HG02943 (cell line): ENCODE results near the gene EYA3.

Source experiments
- ATAC-seq: cut with Tn5 transposase; IDR thresholded peaks from one replicate; pipeline ENCODE4 v1.9.1; 2021; ENCODE audit warnings: mild to moderate bottlenecking, low read depth, moderate library complexity; ENCODE audit not compliant: unreplicated experiment

The EYA3 gene

GRCh38 chr1:27973771-27974416, 114.5 kb downstream of the EYA3 start:
- ATAC-seq, result no peak

DNA sequence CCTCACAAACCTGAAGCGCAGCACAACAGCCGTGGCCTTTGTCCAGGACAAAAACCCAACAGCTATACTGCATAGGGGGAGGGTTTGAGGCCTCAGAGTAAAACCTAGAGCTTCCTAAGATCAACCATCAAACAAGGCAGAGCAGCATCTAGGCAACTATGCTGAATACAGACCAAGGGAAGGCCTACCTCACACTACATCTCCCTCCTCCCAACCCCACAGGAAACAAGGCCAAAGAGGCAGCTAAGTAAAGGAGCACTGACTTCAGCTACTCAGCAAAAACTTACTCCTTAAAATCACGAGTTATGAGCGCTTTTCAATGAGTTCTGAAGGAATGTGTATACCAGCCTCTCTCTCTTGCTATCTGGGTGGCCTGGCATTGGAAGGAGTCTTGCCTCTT, 116.3 kb downstream of the EYA3 start:
- ATAC-seq, result no peak

GRCh38 chr1:27971674-27972073, 116.7 kb downstream of the EYA3 start:
- no peak for ATAC-seq

DNA sequence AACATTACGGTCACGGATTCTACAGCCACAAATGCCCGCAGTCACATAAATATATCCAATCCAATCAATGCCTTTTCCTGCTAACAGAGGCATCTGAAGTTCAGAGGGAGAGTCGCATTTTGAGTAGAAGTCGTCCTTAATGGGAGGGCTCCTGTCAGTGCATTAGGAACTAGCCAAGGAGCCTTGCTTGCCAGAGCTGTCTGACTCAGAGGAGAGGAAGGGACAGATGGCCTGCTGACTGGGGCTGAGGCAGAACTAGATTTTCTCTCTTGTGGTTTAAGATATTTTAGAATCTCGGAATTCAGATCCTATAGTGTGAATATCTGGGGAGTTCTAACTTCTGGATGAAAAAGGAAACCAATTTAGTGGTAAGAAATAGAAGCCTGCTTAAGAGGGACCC, 118.0 kb downstream of the EYA3 start:
- ATAC-seq, result no peak

- no peak for ATAC-seq
Observed at GRCh38 chr1:27968692-27969091, 119.7 kb downstream of the EYA3 start.

GRCh38 chr1:27967884-27968466, 120.4 kb downstream of the EYA3 start:
- no peak for ATAC-seq

DNA sequence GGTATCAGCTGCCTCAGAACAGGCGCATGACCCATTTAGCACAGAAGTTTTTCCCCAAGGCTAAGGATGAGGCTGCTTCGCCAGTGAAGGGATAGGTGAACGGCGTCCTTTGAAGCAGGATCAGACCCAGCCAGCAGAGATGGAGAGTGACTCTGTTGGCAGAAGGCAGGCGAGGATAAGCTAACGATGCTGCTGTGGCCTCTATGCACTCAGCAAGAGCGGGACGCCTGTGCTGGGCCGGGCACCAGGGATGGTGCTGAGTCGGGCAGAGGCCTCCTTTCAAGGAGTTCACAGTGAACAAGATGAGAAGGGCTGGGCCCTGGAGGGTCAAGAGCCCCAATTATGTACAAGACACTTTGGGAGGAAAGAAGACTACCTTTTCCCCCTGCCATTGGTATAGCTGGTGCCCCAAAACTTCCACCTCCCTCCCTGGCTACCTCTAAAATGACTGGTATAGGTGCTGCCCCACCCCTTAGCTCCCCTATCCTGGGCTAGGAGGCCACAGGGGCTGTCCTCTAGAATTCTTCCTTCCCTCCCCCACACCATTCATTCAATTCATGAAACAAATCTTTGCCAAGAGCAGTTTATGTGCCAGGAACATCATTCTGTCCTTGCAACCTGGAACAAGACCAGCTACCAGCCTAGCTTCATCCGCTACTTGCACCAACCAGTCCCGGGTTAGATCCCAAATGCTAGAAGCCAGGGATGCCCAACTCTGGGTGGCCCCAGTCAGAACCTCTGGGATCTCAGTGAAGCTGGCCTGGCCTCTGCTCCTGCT, 121.1 kb downstream of the EYA3 start:
- no peak for ATAC-seq

GRCh38 chr1:27966402-27967105, 121.9 kb downstream of the EYA3 start:
- no peak for ATAC-seq

GRCh38 chr1:27963393-27963792, 125.0 kb downstream of the EYA3 start:
- no peak for ATAC-seq

DNA sequence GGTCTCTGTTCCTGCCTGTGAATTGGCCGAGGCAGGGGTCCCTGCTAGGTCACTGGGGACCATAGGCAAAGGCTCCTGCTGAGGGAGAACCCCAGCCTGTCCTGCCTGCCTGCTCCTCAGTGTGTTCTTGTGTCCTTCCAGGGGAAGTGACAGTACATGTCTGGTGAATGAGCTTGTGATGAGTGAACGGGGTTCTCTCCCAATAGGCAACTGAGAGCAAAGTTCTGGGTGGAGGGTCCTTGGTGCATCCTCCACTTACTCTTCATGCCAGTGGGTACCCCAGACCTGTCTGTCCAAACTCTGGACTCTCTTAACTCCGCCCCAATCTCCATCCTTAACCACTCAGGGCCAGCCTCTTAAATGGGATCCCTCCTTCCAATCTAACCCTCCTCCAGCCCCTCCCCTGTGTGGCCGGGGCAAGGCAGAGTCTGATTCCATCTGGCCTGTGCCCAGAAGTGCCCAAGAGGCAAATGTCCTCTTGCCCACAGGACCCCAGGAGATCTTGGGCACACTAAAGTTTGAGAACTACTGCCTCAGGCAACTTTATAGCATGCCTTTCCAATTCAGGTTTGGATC, 126.7 kb downstream of the EYA3 start:
- ATAC-seq, result no peak

GRCh38 chr1:27960762-27961645, 127.4 kb downstream of the EYA3 start:
- ATAC-seq, result no peak

GRCh38 chr1:27959792-27960603, 128.4 kb downstream of the EYA3 start, which contains the start of gene XKR8:
Gene XKR8, plus strand, starts transcription at chr1:27959973. Its CDS starts 97 bp downstream, at chr1:27960070.
- ATAC-seq, result no peak

- no peak for ATAC-seq
Observed at GRCh38 chr1:27958513-27958912, 129.9 kb downstream of the EYA3 start.

- no peak for ATAC-seq
Observed at GRCh38 chr1:27957655-27958054, 130.8 kb downstream of the EYA3 start.

GRCh38 chr1:27956761-27957160, 131.6 kb downstream of the EYA3 start:
- ATAC-seq, result no peak

DNA sequence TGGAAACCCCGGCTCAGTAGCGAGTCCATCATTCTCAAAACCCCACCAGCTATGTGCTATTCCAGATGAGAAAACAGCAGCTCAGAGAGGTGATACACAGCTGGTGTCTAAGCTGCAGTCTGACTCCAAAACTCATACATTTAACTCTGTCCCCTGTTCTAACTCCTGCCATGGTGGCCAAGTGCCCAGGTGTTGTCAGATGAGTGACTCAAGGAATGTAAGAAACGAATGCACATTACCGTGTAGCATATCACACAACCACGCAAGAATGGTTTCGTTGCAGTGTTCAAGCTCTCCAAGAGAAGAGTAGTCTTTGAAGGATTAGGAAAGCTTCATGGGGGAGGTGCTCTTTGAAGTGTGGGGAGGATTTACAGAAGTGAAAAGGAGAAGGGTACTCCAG, 133.3 kb downstream of the EYA3 start:
- ATAC-seq, result no peak

GRCh38 chr1:27954186-27954585, 134.2 kb downstream of the EYA3 start:
- no peak for ATAC-seq

- ATAC-seq, result no peak
Observed at GRCh38 chr1:27952147-27952546, 136.3 kb downstream of the EYA3 start.

DNA sequence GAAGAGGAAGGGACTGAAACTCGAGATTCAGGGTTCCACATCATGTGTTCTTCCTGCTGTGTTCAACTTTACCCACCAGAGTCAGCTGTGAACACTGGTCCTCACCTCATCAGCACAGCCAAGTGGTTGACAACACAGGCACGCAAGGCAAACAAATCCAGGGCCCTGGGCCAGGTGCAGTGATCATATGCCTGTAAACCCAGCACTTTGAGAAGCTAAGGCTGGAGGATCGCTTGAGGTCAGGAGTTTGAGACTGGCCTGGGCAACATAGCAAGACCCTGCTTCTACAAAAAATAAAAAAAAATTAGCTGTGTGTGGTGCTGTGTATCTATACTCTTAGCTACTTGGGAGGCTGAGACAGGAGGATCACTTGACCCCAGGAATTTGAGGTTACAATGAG, 137.0 kb downstream of the EYA3 start:
- ATAC-seq, result no peak
